Ascending aorta (tissue), 2 donors: ENCODE results near the gene PDE12. TPM values are rescaled to one million over a fixed set of nuclear protein-coding genes. Genes with fewer than 3 reads are reported as not detected.
A peak's percentile ranks its signal among the peaks of the same experiment; 100 is the strongest.
"Not testable (repeated sequence)": the region's sequence is repeated elsewhere in the genome, so short reads cannot be mapped to it uniquely, and the experiment has no call there.

Source experiments
- DNase-seq, 2 donors: peaks; one replicate each; pipeline ENCODE4 v3.0.0-alpha.2; 2019; ENCODE audit warnings: low spot score in 2 of 2
- H3K27ac ChIP-seq, 2 donors: fragments of 200-600 bp; sonication (generic); one replicate each; pipeline ENCODE4 v1.5.1; 2016 to 2017; ENCODE audit warnings: mild to moderate bottlenecking in 1 of 2
- H3K27me3 ChIP-seq: fragments of 200-600 bp; sonication (generic); one replicate; pipeline ENCODE4 v1.5.1; 2017
- H3K36me3 ChIP-seq, 2 donors: fragments of 200-600 bp; sonication (generic); one replicate each; pipeline ENCODE4 v1.5.1; 2016
- H3K4me1 ChIP-seq, 2 donors: fragments of 200-600 bp; sonication (generic); one replicate each; pipeline ENCODE4 v1.5.1; 2016 to 2017; ENCODE audit warnings: mild to moderate bottlenecking in 1 of 2
- H3K4me3 ChIP-seq, 2 donors: fragments of 200-600 bp; sonication (generic); one replicate each; pipeline ENCODE4 v1.5.1; 2016 to 2017; ENCODE audit warnings: mild to moderate bottlenecking in 1 of 2
- H3K9me3 ChIP-seq, 2 donors: fragments of 200-600 bp; sonication (generic); one replicate each; pipeline ENCODE4 v1.5.1; 2016
- CTCF ChIP-seq, 3 experiments: fragments of 200-600 bp in 2 of 3; fragments of 450-650 bp in 1 of 3; sonication (generic) in 2 of 3; IDR thresholded peaks; one replicate each; pipeline ENCODE4 v1.5.1; 2016 to 2019; ENCODE audit warnings: antibody characterized with exemption in 3 of 3, mild to moderate bottlenecking in 1 of 3, moderate library complexity in 1 of 3
- intact Hi-C: fragments of 100-400 bp; cut with DNase I; formaldehyde crosslinking; loops from one replicate; pipeline ENCODE4 v1.15.1; 2023
- total RNA-seq: library from RNA; depleted of rRNA; stranded (reverse); fragments of >200 nt; gene quantifications from one replicate; pipeline ENCODE4 v1.1.0, GENCODE V29; 2016

The PDE12 gene
- total RNA-seq, 1 donor from 2014 or later = 3.0 TPM

GRCh38 chr3:57597127-57597923 lies 41.3 kb downstream of the PDE12 start, which contains the start of gene ARF4:
Gene ARF4, minus strand, starts transcription at chr3:57597344. Its CDS starts 204 bp downstream, at chr3:57597140.
- H3K4me1 ChIP-seq = peaks cover 0 to 29% of the 10 kb centered on the region in 2 donors
- no peaks in the 10 kb centered on the region for H3K36me3 ChIP-seq
- peak within 1 kb of the TSS; percentile 96 to 99 for H3K27ac ChIP-seq
- H3K27me3 ChIP-seq = no peaks in the 10 kb centered on the region
- TF ChIP-seq CTCF (IDR thresholded peaks at IDR 0.05) = peak in 1 of 3 experiments; percentile 27
- H3K9me3 ChIP-seq = no peaks in the 10 kb centered on the region
- DNase-seq = peak; percentile 99 to 100
- intact Hi-C loops = loop anchor here (1.0 to 5.0 kb wide), 7 partner anchors 95 to 915 kb away; partner anchors contain the start of genes APPL1, HTD2, IL17RD and RPP14
- H3K4me3 ChIP-seq = peak within 1 kb of the TSS; percentile 80 to 95

GRCh38 chr3:57598765-57599360 lies 42.8 kb downstream of the PDE12 start:
- intact Hi-C loops = loop anchor here (5.0 kb wide), 1 partner anchor 917 kb away; the partner anchor contains the start of gene TASOR
- no peak for TF ChIP-seq CTCF (IDR thresholded peaks at IDR 0.05)
- Histone ChIP-seq H3K36me3 (no peaks in the 10 kb centered on the region), H3K4me1 (peaks cover 0 to 15% of the 10 kb centered on the region in 2 donors), H3K9me3 (no peaks in the 10 kb centered on the region), H3K27ac (peak overlapping the region; percentile 85 to 99), H3K4me3 (peak overlapping the region; percentile 64 to 66), H3K27me3 (no peaks in the 10 kb centered on the region)
- DNase-seq = no peak

- peaks cover 0 to 8% of the 10 kb centered on the region in 2 donors for H3K4me1 ChIP-seq
- TF ChIP-seq CTCF (IDR thresholded peaks at IDR 0.05) = no peak
- intact Hi-C loops = no loop called here
- no peaks in the 10 kb centered on the region for H3K27me3 ChIP-seq
- peaks cover 0 to 5% of the 10 kb centered on the region in 2 donors for H3K36me3 ChIP-seq
- H3K4me3 ChIP-seq = no peak overlapping the region
- H3K9me3 ChIP-seq = no peaks in the 10 kb centered on the region
- no peak overlapping the region for H3K27ac ChIP-seq
- no peak for DNase-seq
Observed at GRCh38 chr3:57600195-57600594, 44.1 kb downstream of the PDE12 start.

- Histone ChIP-seq H3K27ac (no peak overlapping the region), H3K36me3 (peaks cover 5 to 13% of the 10 kb centered on the region in 2 donors), H3K4me3 (no peak overlapping the region), H3K27me3 (no peaks in the 10 kb centered on the region), H3K9me3 (peaks cover 7 to 12% of the 10 kb centered on the region in 2 donors), H3K4me1 (no peaks in the 10 kb centered on the region)
- no peak for TF ChIP-seq CTCF (IDR thresholded peaks at IDR 0.05)
- DNase-seq = no peak
- intact Hi-C loops = no loop called here
Observed at GRCh38 chr3:57604971-57605370, 48.9 kb downstream of the PDE12 start.

GRCh38 chr3:57605683-57606082 lies 49.6 kb downstream of the PDE12 start:
- no peak for DNase-seq
- Histone ChIP-seq H3K4me3 (no peak overlapping the region), H3K27ac (no peak overlapping the region), H3K4me1 (no peaks in the 10 kb centered on the region), H3K9me3 (peaks cover 7 to 13% of the 10 kb centered on the region in 2 donors), H3K27me3 (no peaks in the 10 kb centered on the region), H3K36me3 (peaks cover 5 to 13% of the 10 kb centered on the region in 2 donors)
- TF ChIP-seq CTCF (IDR thresholded peaks at IDR 0.05) = no peak
- intact Hi-C loops = no loop called here

GRCh38 chr3:57611870-57612269 lies 55.8 kb downstream of the PDE12 start:
- H3K4me1 ChIP-seq, H3K4me3 ChIP-seq, H3K9me3 ChIP-seq, intact Hi-C loops, DNase-seq, H3K27ac ChIP-seq, H3K27me3 ChIP-seq, H3K36me3 ChIP-seq: not testable (repeated sequence)
